H1 (cell line): ENCODE measurements around the gene WDR54. TPM values are rescaled to one million over a fixed set of nuclear protein-coding genes. Genes with fewer than 3 reads are reported as not detected.

ENCODE experiments used
- CHD7 ChIP-seq: fragments of 300-600 bp; sonication (generic); IDR thresholded peaks from 2 replicates; pipeline ENCODE4 v1.7.1; 2012; ENCODE audit warnings: low read length, moderate library complexity, mild to moderate bottlenecking, inconsistent platforms; ENCODE audit not compliant: insufficient replicate concordance
- MAX ChIP-seq: IDR thresholded peaks from 2 replicates; pipeline ENCODE4 v1.6.1; 2012; ENCODE audit warnings: inconsistent platforms
- POU5F1 ChIP-seq: IDR thresholded peaks from 2 replicates; pipeline ENCODE4 v1.6.1; 2011; ENCODE audit warnings: low read depth, mild to moderate bottlenecking, low read length, moderate library complexity
- RAD21 ChIP-seq, 2 experiments: IDR thresholded peaks in 1 of 2; conservative IDR thresholded peaks in 1 of 2; 2 replicates each; pipeline ENCODE4 v1.6.1; 2011; ENCODE audit warnings: low read depth in 2 of 2, low read length in 2 of 2, improper control_type of control experiment in 1 of 2, inconsistent platforms in 1 of 2, mild to moderate bottlenecking in 1 of 2, moderate library complexity in 1 of 2
- TAF1 ChIP-seq: IDR thresholded peaks from 2 replicates; pipeline ENCODE4 v1.6.1; 2011; ENCODE audit warnings: mild to moderate bottlenecking, low read depth, low read length
- TAF7 ChIP-seq: optimal IDR thresholded peaks from 2 replicates; pipeline ENCODE3; 2011; ENCODE audit warnings: low read depth, mild to moderate bottlenecking, inconsistent platforms, low read length, moderate library complexity, borderline replicate concordance
- TBP ChIP-seq: IDR thresholded peaks from 2 replicates; pipeline ENCODE4 v1.6.1; 2011; ENCODE audit warnings: low read depth, low read length, improper control_type of control experiment
- polyA plus RNA-seq, 7 experiments: library from polyadenylated mRNA; depleted of rRNA in 3 of 7; stranded (reverse) in 5 of 7; unstranded in 2 of 7; fragments of >200 nt in 5 of 7; fragments of 200-250 nt in 2 of 7; gene quantifications; 1 replicate in 5 of 7; 2 replicates in 1 of 7; 4 replicates in 1 of 7; pipeline versions ENCODE4 v1.2.1 to v1.2.3, GENCODE V29; 2011 to 2013; ENCODE audit warnings: missing spikeins in 2 of 7, mixed read lengths in 2 of 7
- total RNA-seq: library from RNA; stranded (reverse); fragmentation: NEBNext Ultra II Directional; extraction: Animal tissue kit (Norgen Biotek cat#: 25700); gene quantifications from 2 replicates; pipeline ENCODE4 v1.2.1, GENCODE V29; 2021

WDR54 gene
- total and polyA plus RNA-seq, 2 of the 8 experiments (the other 6 are each of a cell fraction or from before 2014, with no cell fraction given), result 41.6 to 125 TPM

- peak; percentile 41 to 42 for TF ChIP-seq RAD21 (IDR thresholded peaks at IDR 0.05 in 1 of 2, conservative IDR thresholded peaks at IDR 0.05 in 1 of 2; ENCODE audit: low read depth in 2 of 2, low read length in 2 of 2)
- peak; percentile 82; the same call in 1 of the 2 replicates for TF ChIP-seq TAF1
- TF ChIP-seq MAX, result peak; percentile 52; the same call in 1 of the 2 replicates
- TF ChIP-seq CHD7, result peak; percentile 57
- TF ChIP-seq TAF7, result peak; percentile 80
- TF ChIP-seq TBP, result peak; percentile 85
- TF ChIP-seq POU5F1, result no peak
These were observed 29.7 kb upstream of the WDR54 start (continued) for GRCh38 chr2:74391580-74392448.
